C4-2B (cell line): ENCODE data around the gene CCDC117.

Experiments used
- H3K27ac ChIP-seq: fragments of 450-650 bp; 2 replicates; pipeline ENCODE4 v1.5.1; 2017
- ZFX ChIP-seq: fragments of 450-650 bp; IDR thresholded peaks from 2 replicates; pipeline ENCODE4 v1.6.1; 2017
- TF ChIP-seq, protein P1 (sequence below): fragments of 450-650 bp; conservative IDR thresholded peaks from 2 replicates; pipeline ENCODE4 v1.5.1; 2017; ENCODE audit warnings: mild to moderate bottlenecking

Gene CCDC117

DNA sequence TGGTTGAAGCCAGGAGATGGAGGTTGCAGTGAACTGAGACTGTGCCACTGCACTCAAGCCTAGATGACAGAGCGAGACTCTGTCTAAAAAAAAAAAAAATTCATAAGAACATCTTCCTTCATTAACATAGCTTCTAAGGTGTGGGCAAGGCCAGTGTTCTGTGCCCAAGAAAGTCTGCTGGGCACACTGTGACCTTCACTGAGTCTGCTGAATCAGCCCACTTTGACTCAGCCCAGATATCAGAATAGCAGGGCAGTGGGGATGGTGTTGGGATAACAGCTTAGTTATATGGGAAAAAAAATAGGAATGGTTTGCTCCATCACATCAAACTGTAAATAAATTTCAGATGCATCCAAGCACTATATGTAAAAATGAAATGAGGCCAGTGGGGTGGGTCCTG, 60.2 kb downstream of the CCDC117 start:
- H3K27ac ChIP-seq: no peak overlapping the region
- no peak for TF ChIP-seq ZFX
- TF ChIP-seq, protein P1, sequence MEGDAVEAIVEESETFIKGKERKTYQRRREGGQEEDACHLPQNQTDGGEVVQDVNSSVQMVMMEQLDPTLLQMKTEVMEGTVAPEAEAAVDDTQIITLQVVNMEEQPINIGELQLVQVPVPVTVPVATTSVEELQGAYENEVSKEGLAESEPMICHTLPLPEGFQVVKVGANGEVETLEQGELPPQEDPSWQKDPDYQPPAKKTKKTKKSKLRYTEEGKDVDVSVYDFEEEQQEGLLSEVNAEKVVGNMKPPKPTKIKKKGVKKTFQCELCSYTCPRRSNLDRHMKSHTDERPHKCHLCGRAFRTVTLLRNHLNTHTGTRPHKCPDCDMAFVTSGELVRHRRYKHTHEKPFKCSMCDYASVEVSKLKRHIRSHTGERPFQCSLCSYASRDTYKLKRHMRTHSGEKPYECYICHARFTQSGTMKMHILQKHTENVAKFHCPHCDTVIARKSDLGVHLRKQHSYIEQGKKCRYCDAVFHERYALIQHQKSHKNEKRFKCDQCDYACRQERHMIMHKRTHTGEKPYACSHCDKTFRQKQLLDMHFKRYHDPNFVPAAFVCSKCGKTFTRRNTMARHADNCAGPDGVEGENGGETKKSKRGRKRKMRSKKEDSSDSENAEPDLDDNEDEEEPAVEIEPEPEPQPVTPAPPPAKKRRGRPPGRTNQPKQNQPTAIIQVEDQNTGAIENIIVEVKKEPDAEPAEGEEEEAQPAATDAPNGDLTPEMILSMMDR: no peak

DNA sequence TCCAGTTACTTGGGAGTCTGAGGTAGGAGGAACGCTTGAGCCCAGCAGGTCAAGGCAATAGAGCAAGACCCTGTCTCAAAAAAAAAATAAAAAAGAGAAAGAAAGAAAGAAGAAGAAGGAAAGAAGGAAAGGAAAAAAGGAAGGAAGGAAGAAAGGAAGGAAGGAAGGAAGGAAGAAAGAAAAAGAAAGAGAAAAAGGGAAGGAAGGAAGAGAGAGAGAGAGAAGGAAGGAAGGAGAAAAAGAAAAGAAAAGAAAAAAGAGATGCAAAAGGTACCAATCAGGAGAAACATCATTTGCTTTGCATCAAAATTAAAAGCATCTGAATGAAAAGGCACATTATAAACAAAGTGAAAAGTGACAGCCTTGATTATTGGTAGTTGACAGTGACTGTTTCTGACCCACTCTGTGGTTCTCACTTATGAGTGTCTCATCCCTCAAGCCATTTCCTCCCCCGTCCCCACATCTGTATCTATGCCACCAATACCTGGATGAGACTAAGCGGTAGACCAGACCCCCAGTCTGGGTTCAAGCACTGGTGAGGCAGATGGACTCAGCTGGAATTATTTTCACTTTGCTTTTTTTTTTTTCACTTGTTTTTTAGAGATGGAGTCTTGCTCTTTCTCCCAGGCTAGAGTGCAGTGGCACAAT, 60.9 kb downstream of the CCDC117 start:
- no peak overlapping the region for H3K27ac ChIP-seq
- no peak for TF ChIP-seq ZFX
- TF ChIP-seq, protein P1: no peak

GRCh38 chr22:28835630-28836189, 63.2 kb downstream of the CCDC117 start:
- no peak overlapping the region for H3K27ac ChIP-seq

DNA sequence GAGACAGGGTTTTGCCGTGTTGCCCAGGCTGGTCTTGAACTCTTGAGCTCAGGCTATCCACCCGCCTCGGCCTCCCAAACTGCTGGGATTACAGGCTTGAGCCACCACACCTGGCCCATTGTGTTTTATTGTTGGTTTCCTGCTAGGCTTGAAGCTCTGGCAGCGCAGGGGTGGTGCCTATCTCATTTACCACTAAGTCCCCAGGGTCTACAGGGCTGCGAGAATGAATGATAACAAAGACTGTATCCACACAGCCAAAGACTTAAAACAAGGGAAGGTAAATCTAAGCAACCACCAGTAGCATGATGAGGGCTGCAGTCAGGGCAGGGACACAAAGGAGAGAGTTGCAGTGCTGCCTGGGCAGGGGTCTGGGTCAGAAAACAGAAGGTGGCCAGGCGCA, 65.1 kb downstream of the CCDC117 start:
- H3K27ac ChIP-seq: no peak overlapping the region
- TF ChIP-seq, protein P1: no peak
- TF ChIP-seq ZFX: no peak

More at GRCh38 chr22:28835630-28836189, 63.2 kb downstream of the CCDC117 start:
- no peak for TF ChIP-seq ZFX
- TF ChIP-seq, protein P1: no peak
